ENCODE measurements around the gene DTX4.

The DTX4 gene

GRCh38 chr11:59218893-59219292 lies 47.0 kb downstream of the DTX4 start:
- DNase-seq (ENCODE audit: low read depth in 2 of 2), result no peak

GRCh38 chr11:59219836-59220235 lies 47.9 kb downstream of the DTX4 start:
- DNase-seq (ENCODE audit: low read depth in 2 of 2), result no peak

- peak; percentile 66 to 67 for DNase-seq (ENCODE audit: low read depth in 2 of 2)
Measured at GRCh38 chr11:59221441-59221840, 49.5 kb downstream of the DTX4 start.

- DNase-seq (ENCODE audit: low read depth in 2 of 2), result no peak
Measured at GRCh38 chr11:59222464-59223060, 50.6 kb downstream of the DTX4 start.

- no peak for DNase-seq (ENCODE audit: low read depth in 2 of 2)
Measured at GRCh38 chr11:59223177-59223576, 51.2 kb downstream of the DTX4 start.

GRCh38 chr11:59223611-59224010 lies 51.7 kb downstream of the DTX4 start:
- DNase-seq (ENCODE audit: low read depth in 2 of 2), result no peak

- no peak for DNase-seq (ENCODE audit: low read depth in 2 of 2)
Measured at GRCh38 chr11:59224351-59224928, 52.5 kb downstream of the DTX4 start.

GRCh38 chr11:59225017-59225416 lies 53.1 kb downstream of the DTX4 start:
- no peak for DNase-seq (ENCODE audit: low read depth in 2 of 2)

- no peak for DNase-seq (ENCODE audit: low read depth in 2 of 2)
Measured at GRCh38 chr11:59226396-59226795, 54.5 kb downstream of the DTX4 start.

- no peak for DNase-seq (ENCODE audit: low read depth in 2 of 2)
Measured at GRCh38 chr11:59240322-59240721, 68.4 kb downstream of the DTX4 start.

- DNase-seq (ENCODE audit: low read depth in 2 of 2), result no peak
Measured at GRCh38 chr11:59243633-59244032, 71.7 kb downstream of the DTX4 start.

- DNase-seq (ENCODE audit: low read depth in 2 of 2), result no peak
Measured at GRCh38 chr11:59247531-59248227, 75.7 kb downstream of the DTX4 start.

- DNase-seq (ENCODE audit: low read depth in 2 of 2), result no peak
Measured at GRCh38 chr11:59249535-59249934, 77.6 kb downstream of the DTX4 start.

- no peak for DNase-seq (ENCODE audit: low read depth in 2 of 2)
Measured at GRCh38 chr11:59253001-59253400, 81.1 kb downstream of the DTX4 start.

GRCh38 chr11:59254286-59254685 lies 82.4 kb downstream of the DTX4 start:
- no peak for DNase-seq (ENCODE audit: low read depth in 2 of 2)

- no peak for DNase-seq (ENCODE audit: low read depth in 2 of 2)
Measured at GRCh38 chr11:59255281-59255680, 83.3 kb downstream of the DTX4 start.

Measured in fibroblast of skin of left quadriceps (primary cell).